Measurements from ENCODE around the gene PHKA1. TPM values are rescaled to one million over a fixed set of nuclear protein-coding genes. Genes with fewer than 3 reads are reported as not detected.

The PHKA1 gene
- total and polyA plus RNA-seq, 4 donors, result 1.1 to 4.0 (median 3.2) TPM

GRCh38 chrX:72727846-72728245 is 13.7 kb upstream of the PHKA1 start:
- TF ChIP-seq CTCF (IDR thresholded peaks at IDR 0.05; ENCODE audit: control extremely low read depth, extremely low read depth), result no peak
- H3K27ac ChIP-seq (ENCODE audit: low read depth in 1 of 2, low read length in 1 of 2), result no peak overlapping the region
- no peak for ATAC-seq (ENCODE audit: insufficient read depth, low FRiP score)

DNA sequence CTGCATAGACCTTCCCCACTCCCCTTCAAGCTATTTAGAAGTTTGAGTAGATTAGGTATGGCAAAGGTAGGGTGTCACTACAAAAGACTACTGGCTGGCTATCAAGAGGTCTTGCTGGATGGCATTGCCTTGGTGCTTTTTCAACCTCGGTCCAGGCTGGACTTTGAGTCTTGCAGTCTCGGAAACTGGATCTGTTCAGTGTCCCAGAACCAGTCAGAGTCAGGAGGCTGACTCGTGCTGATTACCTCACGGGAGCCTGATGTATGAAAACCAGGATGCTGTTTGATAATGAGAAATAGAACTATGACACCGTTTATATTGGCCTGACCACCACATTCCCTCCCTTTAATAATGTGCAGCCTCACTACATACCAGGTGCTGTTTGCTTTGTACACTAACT is 2.7 kb upstream of the PHKA1 start:
- no peak for TF ChIP-seq CTCF (IDR thresholded peaks at IDR 0.05; ENCODE audit: control extremely low read depth, extremely low read depth)
- no peak for DNase-seq
- no peak for ATAC-seq (ENCODE audit: insufficient read depth, low FRiP score)
- 77 to 92% methylated on average over 5 of the region's 5 CpGs for WGBS, 2 donors
- Histone ChIP-seq H3K4me3 (no peak overlapping the region), H3K27ac (ENCODE audit: low read depth in 1 of 2, low read length in 1 of 2) (no peak overlapping the region), H3K9me3 (ENCODE audit: control insufficient read depth in 4 of 4, insufficient read depth in 3 of 4, low read length in 3 of 4) (peaks cover 0 to 2% (median 0%) of the 10 kb centered on the region in 4 donors), H3K4me1 (ENCODE audit: control insufficient read depth in 5 of 5, insufficient read depth in 5 of 5, low read length in 5 of 5) (peaks cover 0 to 3% (median 0%) of the 10 kb centered on the region in 5 donors), H3K36me3 (ENCODE audit: control insufficient read depth in 4 of 4, insufficient read depth in 4 of 4, low read length in 4 of 4) (no peaks in the 10 kb centered on the region), H3K9ac (ENCODE audit: insufficient read depth in 1 of 2, low read length in 2 of 2) (no peak overlapping the region), H3K27me3 (ENCODE audit: control insufficient read depth in 3 of 3, insufficient read depth in 3 of 3, low read length in 2 of 3) (no peaks in the 10 kb centered on the region)

More at GRCh38 chrX:72727846-72728245, 13.7 kb upstream of the PHKA1 start:
- DNase-seq, result no peak
- Histone ChIP-seq H3K36me3 (ENCODE audit: control insufficient read depth in 4 of 4, insufficient read depth in 4 of 4, low read length in 4 of 4) (no peaks in the 10 kb centered on the region), H3K4me3 (no peak overlapping the region), H3K9ac (ENCODE audit: insufficient read depth in 1 of 2, low read length in 2 of 2) (no peak overlapping the region), H3K27me3 (ENCODE audit: control insufficient read depth in 3 of 3, insufficient read depth in 3 of 3, low read length in 2 of 3) (peaks cover 0 to 9% (median 2%) of the 10 kb centered on the region in 3 donors), H3K9me3 (ENCODE audit: control insufficient read depth in 4 of 4, insufficient read depth in 3 of 4, low read length in 3 of 4) (no peaks in the 10 kb centered on the region), H3K4me1 (ENCODE audit: control insufficient read depth in 5 of 5, insufficient read depth in 5 of 5, low read length in 5 of 5) (no peaks in the 10 kb centered on the region)
- 85 to 94% methylated on average over 7 of the region's 7 CpGs for WGBS, 2 donors

DNA sequence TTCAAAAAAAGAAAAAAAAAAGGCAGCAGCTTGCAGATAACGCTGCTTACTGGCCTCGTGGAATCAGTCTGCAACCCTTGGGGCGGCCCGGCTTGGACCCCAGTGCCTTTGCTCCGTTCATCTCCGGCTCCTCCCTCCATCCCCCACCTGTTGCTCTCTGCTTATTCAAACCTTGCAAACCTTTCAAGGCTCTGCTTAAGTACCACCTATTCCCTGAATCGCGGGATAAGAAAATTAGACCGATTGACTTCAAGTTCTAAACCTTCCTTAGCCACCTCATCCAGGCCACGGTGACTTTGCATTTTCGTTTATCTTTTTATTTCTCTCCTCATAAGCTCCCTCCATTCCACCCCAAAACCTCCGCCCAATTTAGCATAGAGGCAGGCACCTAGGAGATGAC is 1.4 kb upstream of the PHKA1 start:
- no peak for TF ChIP-seq CTCF (IDR thresholded peaks at IDR 0.05; ENCODE audit: control extremely low read depth, extremely low read depth)
- Histone ChIP-seq H3K36me3 (ENCODE audit: control insufficient read depth in 4 of 4, insufficient read depth in 4 of 4, low read length in 4 of 4) (no peaks in the 10 kb centered on the region), H3K9me3 (ENCODE audit: control insufficient read depth in 4 of 4, insufficient read depth in 3 of 4, low read length in 3 of 4) (peaks cover 0 to 2% (median 0%) of the 10 kb centered on the region in 4 donors), H3K27me3 (ENCODE audit: control insufficient read depth in 3 of 3, insufficient read depth in 3 of 3, low read length in 2 of 3) (no peaks in the 10 kb centered on the region), H3K9ac (ENCODE audit: insufficient read depth in 1 of 2, low read length in 2 of 2) (no peak overlapping the region), H3K27ac (ENCODE audit: low read depth in 1 of 2, low read length in 1 of 2) (no peak overlapping the region), H3K4me1 (ENCODE audit: control insufficient read depth in 5 of 5, insufficient read depth in 5 of 5, low read length in 5 of 5) (peaks cover 0 to 3% (median 0%) of the 10 kb centered on the region in 5 donors), H3K4me3 (no peak overlapping the region)
- DNase-seq (no peak), ATAC-seq (ENCODE audit: insufficient read depth, low FRiP score) (no peak)
- WGBS, 2 donors, result 73 to 84% methylated on average over 9 to 12 of the region's 12 CpGs

GRCh38 chrX:72714478-72714916 is 391 bp upstream of the PHKA1 start:
- no peaks in the 10 kb centered on the region for H3K36me3 ChIP-seq (ENCODE audit: control insufficient read depth in 4 of 4, insufficient read depth in 4 of 4, low read length in 4 of 4)
- H3K9ac ChIP-seq (ENCODE audit: insufficient read depth in 1 of 2, low read length in 2 of 2), result peak overlapping the region in 1 of 2 donors; percentile 42
- H3K9me3 ChIP-seq (ENCODE audit: control insufficient read depth in 4 of 4, insufficient read depth in 3 of 4, low read length in 3 of 4), result peaks cover 0 to 2% (median 0%) of the 10 kb centered on the region in 4 donors
- peak; percentile 67 for ATAC-seq (ENCODE audit: insufficient read depth, low FRiP score)
- H3K27ac ChIP-seq (ENCODE audit: low read depth in 1 of 2, low read length in 1 of 2), result peak overlapping the region; percentile 6 to 72
- no peak overlapping the region for H3K4me3 ChIP-seq
- no peaks in the 10 kb centered on the region for H3K27me3 ChIP-seq (ENCODE audit: control insufficient read depth in 3 of 3, insufficient read depth in 3 of 3, low read length in 2 of 3)
- peak; percentile 70 to 77 (median 72) for DNase-seq
- H3K4me1 ChIP-seq (ENCODE audit: control insufficient read depth in 5 of 5, insufficient read depth in 5 of 5, low read length in 5 of 5), result peaks cover 0 to 3% (median 0%) of the 10 kb centered on the region in 5 donors
- no peak for TF ChIP-seq CTCF (IDR thresholded peaks at IDR 0.05; ENCODE audit: control extremely low read depth, extremely low read depth)
- 2 to 31% methylated on average over 13 of the region's 13 CpGs for WGBS, 2 donors

Measured in lung (tissue), 12 donors.